ENCODE data around the gene SMIM38. TPM values are rescaled to one million over a fixed set of nuclear protein-coding genes. Genes with fewer than 3 reads are reported as not detected.

SMIM38 gene
- total RNA-seq, 1 experiment from 2014 or later = 0.54 TPM

- Histone ChIP-seq H2AFZ (ENCODE audit: low read depth, low read length, poor library complexity, severe bottlenecking) (no peak overlapping the region), H3K9me2 (ENCODE audit: insufficient read depth) (no peaks in the 10 kb centered on the region), H3K27ac (ENCODE audit: low read depth, low read length) (no peak overlapping the region), H3K36me3 (ENCODE audit: control insufficient read depth in 1 of 2, insufficient read depth in 2 of 2, low read length in 2 of 2) (no peaks in the 10 kb centered on the region), H4K20me1 (ENCODE audit: insufficient read depth) (no peaks in the 10 kb centered on the region), H3K4me3 (replicated peaks in 1 of 2; ENCODE audit: low read depth in 1 of 2, low read length in 2 of 2) (no peak overlapping the region), H3K4me2 (ENCODE audit: low read length) (no peak overlapping the region), H3K79me2 (ENCODE audit: insufficient read depth, low read length) (no peaks in the 10 kb centered on the region), H3K9ac (ENCODE audit: low read length) (no peak overlapping the region), H3K9me3 (ENCODE audit: control insufficient read depth in 1 of 2, insufficient read depth in 1 of 2, low read depth in 1 of 2, low read length in 2 of 2) (no peaks in the 10 kb centered on the region; a peak in 1 of 4 replicates), H3K4me1 (ENCODE audit: control insufficient read depth in 1 of 2, insufficient read depth in 2 of 2, low read length in 2 of 2) (no peaks in the 10 kb centered on the region), H3K27me3 (ENCODE audit: insufficient read depth, low read length) (no peaks in the 10 kb centered on the region)
- ATAC-seq (no peak), DNase-seq (ENCODE audit: low read depth, low spot score) (no peak)
- TF ChIP-seq MAX (IDR thresholded peaks at IDR 0.05) (no peak), CEBPB (IDR thresholded peaks at IDR 0.05; ENCODE audit: low read depth) (no peak), TCF7L2 (IDR thresholded peaks at IDR 0.05; ENCODE audit: borderline replicate concordance, extremely low read depth, insufficient read depth, insufficient read length) (no peak), ATF3 (IDR thresholded peaks at IDR 0.05) (no peak), ELF1 (IDR thresholded peaks at IDR 0.05; ENCODE audit: borderline replicate concordance, low read depth) (no peak), POLR2AphosphoS5 (IDR thresholded peaks at IDR 0.05; ENCODE audit: low read depth, low read length) (no peak), REST (IDR thresholded peaks at IDR 0.05; ENCODE audit: low read depth) (no peak), POLR2A (IDR thresholded peaks at IDR 0.05; ENCODE audit: borderline replicate concordance, extremely low read depth, insufficient read depth, insufficient read length) (no peak), CTCF (IDR thresholded peaks at IDR 0.05 in 2 of 3, conservative IDR thresholded peaks at IDR 0.05 in 1 of 3; ENCODE audit: borderline replicate concordance in 1 of 3, insufficient read depth in 1 of 3, low read depth in 2 of 3, low read length in 2 of 3) (no peak), SRF (IDR thresholded peaks at IDR 0.05; ENCODE audit: low read depth) (no peak), SIN3A (IDR thresholded peaks at IDR 0.05; ENCODE audit: low read depth) (no peak), ZNF274 (IDR thresholded peaks at IDR 0.05; ENCODE audit: low read depth, low read length) (no peak), YY1 (IDR thresholded peaks at IDR 0.05; ENCODE audit: extremely low read depth, insufficient replicate concordance, low read depth, low read length) (no peak), CBX3 (IDR thresholded peaks at IDR 0.05; ENCODE audit: low read depth) (no peak), ZFX (IDR thresholded peaks at IDR 0.05) (no peak), ZBTB33 (IDR thresholded peaks at IDR 0.05; ENCODE audit: extremely low read depth, insufficient replicate concordance, low read length) (no peak), EZH2 (IDR thresholded peaks at IDR 0.05) (no peak), EZH2phosphoT487 (IDR thresholded peaks at IDR 0.05; ENCODE audit: borderline replicate concordance) (no peak), RAD21 (IDR thresholded peaks at IDR 0.05; ENCODE audit: low read depth) (no peak), FOSL1 (IDR thresholded peaks at IDR 0.05; ENCODE audit: low read depth) (no peak)
- intact Hi-C loops (cut with micrococcal nuclease) = no loop called here
- CTCF ChIA-PET = no interaction called here
- RAD21 ChIA-PET (ENCODE audit: low non-redundant PET in 1 of 2, low total read pairs in 2 of 2, uncharacterized antibody in 2 of 2, unreplicated experiment in 2 of 2) = interaction anchor here in 1 of 2 experiments (0.7 kb wide), 1 partner anchor 31 kb away, joined by 4 read pairs; no protein-coding TSS in a partner anchor
- no TSS peak for BruUV-seq (replicated peaks)
- POLR2A ChIA-PET = no interaction called here
These were observed 2.1 kb upstream of the SMIM38 start for GRCh38 chr11:69153661-69154060.
